Measurements from ENCODE around the gene TNFAIP2.

DNA sequence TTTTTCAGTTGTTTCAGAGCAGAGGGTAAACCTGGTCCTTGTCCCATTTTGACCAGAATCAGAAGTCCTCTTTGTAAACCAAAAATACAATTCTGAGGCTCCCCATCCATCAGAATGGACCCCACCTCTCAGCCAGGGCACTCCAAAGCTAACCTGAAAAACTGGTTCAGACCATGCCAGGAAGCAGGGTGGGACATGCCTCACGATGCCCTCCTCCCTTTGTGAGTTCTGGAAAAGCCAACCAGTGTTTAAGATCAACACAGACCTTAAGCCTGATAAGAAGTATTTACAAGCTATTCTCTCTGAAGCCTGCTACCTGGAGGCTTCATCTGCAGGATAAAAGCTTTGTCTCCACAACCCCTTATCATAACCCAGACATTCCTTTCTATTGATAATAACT lies 35.4 kb downstream of the TNFAIP2 start:
- TF ChIP-seq CTCF (IDR thresholded peaks at IDR 0.05), result no peak
- TF ChIP-seq POLR2A (IDR thresholded peaks at IDR 0.05), result no peak
